Sigmoid colon (tissue), 3 donors: ENCODE measurements around the gene ATPAF1.

Experiments
- CTCF ChIP-seq, 4 experiments: fragments of 450-650 bp in 3 of 4; fragments of 200-600 bp in 1 of 4; IDR thresholded peaks; one replicate each; pipeline ENCODE4 v1.5.1; 2016 to 2019; ENCODE audit warnings: antibody characterized with exemption in 4 of 4, mild to moderate bottlenecking in 3 of 4, moderate library complexity in 2 of 4
- POLR2A ChIP-seq, 2 donors: fragments of 450-650 bp; IDR thresholded peaks; one replicate each; pipeline ENCODE4 v1.6.1; 2016; ENCODE audit warnings: antibody characterized with exemption in 2 of 2, mild to moderate bottlenecking in 2 of 2, moderate library complexity in 2 of 2

GRCh38 chr1:46596846-46597245, 71.3 kb downstream of the ATPAF1 start:
- no peak for TF ChIP-seq POLR2A (IDR thresholded peaks at IDR 0.05)
- no peak for TF ChIP-seq CTCF (IDR thresholded peaks at IDR 0.05)
